SKM-1 (cell line): ENCODE results near the gene NUDT8.
"Not testable (repeated sequence)": the region's sequence is repeated elsewhere in the genome, so short reads cannot be mapped to it uniquely, and the experiment has no call there.

ENCODE experiments used
- DNase-seq: peaks from one replicate; lab custom pipeline; 2025; ENCODE audit not compliant: unreplicated experiment; lab: John Stamatoyannopoulos, UW

The NUDT8 gene

GRCh38 chr11:67613960-67614715 lies 15.6 kb downstream of the NUDT8 start:
- peak; percentile 50 for DNase-seq

- DNase-seq: no peak
Observed at GRCh38 chr11:67613313-67613959, 16.3 kb downstream of the NUDT8 start.

GRCh38 chr11:67612751-67613150 lies 17.0 kb downstream of the NUDT8 start:
- DNase-seq: no peak

GRCh38 chr11:67611704-67612587 lies 17.8 kb downstream of the NUDT8 start:
- no peak for DNase-seq

- DNase-seq: no peak
Observed at GRCh38 chr11:67611165-67611564, 18.6 kb downstream of the NUDT8 start.

DNA sequence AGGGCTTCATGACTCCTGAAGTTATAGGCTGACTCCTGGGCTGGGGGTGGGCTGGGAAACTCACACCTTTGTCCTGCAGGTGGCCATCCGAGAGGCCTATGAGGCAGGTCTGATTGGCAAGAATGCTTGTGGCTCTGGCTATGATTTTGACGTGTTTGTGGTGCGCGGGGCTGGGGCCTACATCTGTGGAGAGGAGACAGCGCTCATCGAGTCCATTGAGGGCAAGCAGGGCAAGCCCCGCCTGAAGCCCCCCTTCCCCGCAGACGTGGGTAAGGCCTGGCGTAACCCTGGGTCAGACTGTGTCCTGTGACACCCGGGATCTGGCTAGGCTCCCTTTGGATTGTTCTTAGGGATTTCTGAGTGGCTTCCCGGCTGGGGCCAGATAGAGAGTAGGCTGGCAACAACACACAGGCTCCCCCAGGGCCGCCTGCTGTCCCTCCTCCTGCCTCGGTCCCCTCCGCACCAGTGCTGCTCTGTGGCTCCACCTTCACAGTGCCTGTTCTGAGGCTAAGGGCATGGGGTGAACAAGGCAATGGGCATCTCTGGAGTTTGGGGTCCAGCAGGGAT lies 19.4 kb downstream of the NUDT8 start:
- no peak for DNase-seq

DNA sequence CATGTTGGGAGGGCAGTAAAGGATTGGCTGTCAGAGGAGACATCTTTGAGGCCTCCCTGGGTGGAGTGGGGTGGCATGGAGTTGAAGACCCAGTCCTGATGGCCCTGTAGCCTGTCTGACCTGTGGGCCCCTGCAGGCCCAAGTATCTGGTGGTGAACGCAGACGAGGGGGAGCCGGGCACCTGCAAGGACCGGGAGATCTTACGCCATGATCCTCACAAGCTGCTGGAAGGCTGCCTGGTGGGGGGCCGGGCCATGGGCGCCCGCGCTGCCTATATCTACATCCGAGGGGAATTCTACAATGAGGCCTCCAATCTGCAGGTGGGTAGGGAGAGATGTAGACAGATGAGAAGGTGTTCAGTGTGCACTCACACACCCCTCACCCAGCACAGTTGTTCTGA lies 20.4 kb downstream of the NUDT8 start:
- no peak for DNase-seq

DNA sequence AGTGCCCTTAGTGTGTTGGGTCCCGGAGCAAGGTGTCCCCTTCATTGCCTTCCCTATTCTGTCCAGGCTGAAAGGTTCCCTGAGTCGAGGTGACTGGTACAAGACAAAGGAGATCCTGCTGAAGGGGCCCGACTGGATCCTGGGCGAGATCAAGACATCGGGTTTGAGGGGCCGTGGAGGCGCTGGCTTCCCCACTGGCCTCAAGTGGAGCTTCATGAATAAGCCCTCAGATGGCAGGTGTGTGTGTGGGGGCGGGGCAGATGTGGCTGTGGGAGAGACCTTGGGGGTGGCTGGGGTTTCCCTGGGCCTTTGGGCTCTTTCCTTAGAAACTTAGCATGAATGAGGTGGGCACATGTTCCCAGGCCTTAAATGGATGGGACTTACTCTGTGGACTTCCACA lies 21.3 kb downstream of the NUDT8 start:
- DNase-seq: no peak

DNA sequence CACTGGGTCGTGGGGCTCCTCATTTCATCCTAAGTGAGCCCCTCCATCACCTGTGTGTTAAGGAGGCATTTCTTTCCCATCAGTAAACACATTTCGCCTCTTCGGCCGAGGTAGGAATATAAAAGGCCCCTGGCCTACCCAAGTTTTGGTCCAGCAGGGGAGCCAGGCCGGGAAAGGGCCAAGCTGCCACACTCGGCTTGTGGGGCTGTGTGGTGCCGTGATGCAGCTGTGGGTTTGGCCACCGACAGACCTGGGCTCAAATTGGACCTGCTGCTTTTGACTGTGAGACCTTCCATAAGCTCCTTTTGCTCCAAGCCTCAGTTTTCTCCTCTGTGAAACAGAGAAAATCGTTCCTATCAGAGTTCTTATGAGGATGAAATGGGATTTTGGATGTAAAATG lies 22.2 kb downstream of the NUDT8 start:
- no peak for DNase-seq

DNA sequence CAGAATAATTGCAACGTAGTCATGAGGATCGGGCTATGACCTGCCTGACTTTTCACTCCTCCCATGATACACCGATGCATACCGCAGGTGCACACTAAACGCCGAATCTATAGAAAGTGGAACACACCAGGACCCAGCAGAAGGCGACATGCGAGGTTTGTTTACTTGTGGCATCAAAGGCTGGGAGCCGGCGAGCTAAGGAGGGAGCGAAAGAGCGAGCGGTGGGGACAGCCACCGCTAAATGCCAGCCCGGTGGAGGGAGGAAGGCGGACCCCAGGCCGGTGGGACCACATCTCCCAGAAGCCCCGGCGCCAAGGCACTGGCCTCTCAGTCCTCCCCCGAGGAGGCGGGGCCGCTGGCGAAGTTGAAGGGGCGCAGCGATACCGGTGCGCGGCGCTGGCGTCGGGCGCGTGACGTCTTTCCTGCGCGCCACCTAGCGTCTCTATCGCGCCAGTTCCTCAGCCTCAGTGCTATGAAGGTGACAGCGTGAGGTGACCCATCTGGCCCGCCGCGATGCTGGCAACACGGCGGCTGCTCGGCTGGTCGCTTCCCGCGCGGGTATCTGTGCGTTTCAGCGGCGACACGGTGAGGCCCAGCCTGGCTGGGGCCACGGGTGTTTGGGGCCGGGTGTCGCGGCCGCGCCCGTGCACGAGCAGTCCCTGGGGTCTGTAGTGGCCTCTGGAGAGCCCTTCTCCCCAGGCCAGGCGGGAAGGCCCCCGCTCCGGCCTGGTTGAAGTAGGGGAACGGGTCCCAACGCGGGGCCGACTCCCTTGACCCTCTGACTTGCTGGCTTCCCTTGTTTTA lies 23.0 kb downstream of the NUDT8 start, which contains the start of gene NDUFV1:
Gene NDUFV1 (plus strand): TSS at position 445 of the 804 bp plus-strand sequence. CDS start 69 bp downstream, at position 514.
- DNase-seq: peak; percentile 93

GRCh38 chr11:67606093-67606491 lies 23.6 kb downstream of the NUDT8 start:
- no peak for DNase-seq

- DNase-seq: no peak
Observed at GRCh38 chr11:67605231-67606011, 24.3 kb downstream of the NUDT8 start.

- DNase-seq: no peak
Observed at GRCh38 chr11:67604815-67605214, 24.9 kb downstream of the NUDT8 start.

GRCh38 chr11:67604119-67604518 lies 25.6 kb downstream of the NUDT8 start:
- DNase-seq: not testable (repeated sequence)

DNA sequence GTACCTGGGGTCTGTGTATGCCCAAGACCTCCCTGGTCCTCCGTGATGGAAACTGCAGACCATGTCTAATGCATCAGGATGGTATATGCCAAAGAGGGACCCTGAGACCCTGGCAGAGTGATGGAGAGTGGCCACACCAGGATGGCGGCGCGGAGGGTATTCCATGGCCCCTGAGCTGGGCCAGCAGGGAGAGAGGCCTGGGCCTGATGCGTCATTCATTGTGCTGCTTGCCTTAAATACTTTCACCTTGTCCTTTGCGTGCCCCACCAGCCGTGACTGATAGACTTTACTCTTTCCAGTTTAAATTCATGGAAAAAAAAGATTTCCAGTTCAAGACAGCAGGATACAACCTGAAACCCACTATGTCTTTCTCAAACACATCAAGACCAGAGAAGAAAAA lies 28.6 kb downstream of the NUDT8 start:
- DNase-seq: no peak

- no peak for DNase-seq
Observed at GRCh38 chr11:67600324-67601029, 29.3 kb downstream of the NUDT8 start.

DNA sequence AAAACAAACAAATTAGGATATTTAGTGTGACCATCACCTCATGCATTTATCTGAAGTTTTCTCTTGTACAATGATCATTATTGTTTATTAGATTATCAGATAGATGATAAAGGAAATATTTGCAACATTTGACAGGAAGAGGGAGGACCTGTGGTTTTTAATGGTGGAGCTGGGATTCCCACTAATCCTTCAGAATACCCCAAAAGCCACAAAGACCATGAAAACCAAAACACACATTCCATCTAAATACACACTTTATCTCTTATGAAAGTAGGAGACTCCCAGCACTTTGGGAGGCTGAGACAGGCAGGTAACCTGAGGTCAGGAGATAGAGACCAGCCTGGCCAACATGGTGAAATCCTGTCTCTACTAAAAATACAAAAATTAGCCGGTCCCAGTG lies 30.6 kb downstream of the NUDT8 start:
- no peak for DNase-seq

DNA sequence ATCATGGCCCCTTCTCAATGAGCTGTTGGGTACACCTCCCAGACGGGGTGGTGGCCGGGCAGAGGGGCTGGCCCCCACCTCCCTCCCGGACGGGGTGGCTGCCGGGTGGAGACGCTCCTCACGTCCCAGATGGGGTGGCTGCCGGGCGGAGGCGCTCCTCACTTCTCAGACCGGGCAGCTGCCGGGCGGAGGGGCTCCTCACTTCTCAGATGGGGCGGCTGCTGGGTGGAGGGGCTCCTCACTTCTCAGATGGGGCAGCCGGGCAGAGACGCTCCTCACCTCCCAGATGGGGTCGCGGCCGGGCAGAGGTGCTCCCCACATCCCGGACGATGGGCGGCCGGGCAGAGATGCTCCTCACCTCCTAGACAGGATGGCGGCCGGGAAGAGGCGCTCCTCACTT lies 31.8 kb downstream of the NUDT8 start:
- DNase-seq: not testable (repeated sequence)

- DNase-seq: not testable (repeated sequence)
Observed at GRCh38 chr11:67597458-67597857, 32.3 kb downstream of the NUDT8 start.
